ENCODE results near the gene FMNL1. TPM values are rescaled to one million over a fixed set of nuclear protein-coding genes. Genes with fewer than 3 reads are reported as not detected.

Gene FMNL1
- total RNA-seq, 1 donor from 2014 or later: 484 TPM

DNA sequence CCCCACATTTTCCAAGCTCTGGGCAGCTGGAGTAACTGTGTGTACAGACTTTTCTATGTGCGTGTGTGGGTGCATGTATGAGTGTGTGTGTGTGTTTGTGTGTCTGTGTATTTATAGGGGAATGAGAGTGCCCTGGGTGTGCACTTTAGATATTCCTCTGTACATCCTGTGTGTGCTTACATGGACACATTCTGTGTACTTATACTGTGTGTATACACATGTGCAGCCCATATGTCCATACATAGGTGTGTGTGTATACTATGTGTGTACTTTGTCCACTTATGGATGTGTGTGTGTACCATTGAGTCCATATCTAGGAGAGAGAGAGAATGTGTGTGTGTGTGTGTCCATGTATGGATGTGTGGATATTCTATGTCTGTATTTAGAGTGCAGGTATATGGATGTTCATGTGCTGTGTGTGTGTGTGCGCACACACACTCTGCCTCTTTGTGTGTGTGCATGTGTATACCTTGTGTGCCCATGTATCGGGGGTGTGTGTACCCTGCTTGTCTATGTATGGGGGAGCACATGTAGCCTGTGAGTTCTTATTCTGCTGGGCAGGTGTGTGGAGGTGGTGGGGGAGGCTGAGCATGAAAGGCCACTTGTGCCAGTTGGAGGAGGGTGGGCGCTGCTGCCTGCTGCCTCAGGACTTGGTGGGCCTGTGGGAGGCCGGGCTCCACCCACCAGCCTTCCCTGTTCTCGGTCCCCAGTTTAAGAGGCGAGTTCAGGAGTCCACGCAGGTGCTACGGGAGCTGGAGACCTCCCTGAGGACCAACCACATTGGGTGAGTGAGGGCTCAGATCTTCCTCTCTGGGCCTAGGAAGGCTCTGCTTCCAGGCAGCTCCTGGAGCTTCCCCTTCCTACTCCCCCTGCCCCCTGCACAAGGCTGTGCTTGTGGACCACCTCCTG, 11.1 kb downstream of the FMNL1 start:
- intact Hi-C loops (cut with micrococcal nuclease): no loop called here

DNA sequence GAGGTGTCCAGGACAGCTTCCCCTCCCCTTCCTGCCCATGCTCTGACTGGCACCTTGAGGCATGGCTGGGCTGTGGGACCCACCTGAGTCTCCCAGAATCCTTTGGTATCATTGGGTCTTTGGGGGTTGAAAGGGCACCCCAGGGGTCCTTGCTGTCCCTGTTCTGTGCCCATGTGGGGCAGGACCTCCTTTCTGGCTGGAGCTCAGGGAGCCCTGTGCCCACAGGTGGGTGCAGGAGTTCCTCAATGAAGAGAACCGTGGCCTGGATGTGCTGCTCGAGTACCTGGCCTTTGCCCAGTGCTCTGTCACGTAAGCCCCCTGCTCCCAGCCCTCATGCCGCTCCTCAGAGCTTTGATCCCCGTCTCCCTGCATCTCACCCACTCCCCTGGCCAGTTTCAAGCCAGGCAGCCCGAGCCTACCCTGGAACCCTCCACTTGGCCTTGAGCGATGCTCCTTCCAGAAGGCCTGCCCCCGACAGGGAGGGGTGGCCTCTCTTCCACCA, 11.8 kb downstream of the FMNL1 start:
- intact Hi-C loops (cut with micrococcal nuclease): no loop called here

DNA sequence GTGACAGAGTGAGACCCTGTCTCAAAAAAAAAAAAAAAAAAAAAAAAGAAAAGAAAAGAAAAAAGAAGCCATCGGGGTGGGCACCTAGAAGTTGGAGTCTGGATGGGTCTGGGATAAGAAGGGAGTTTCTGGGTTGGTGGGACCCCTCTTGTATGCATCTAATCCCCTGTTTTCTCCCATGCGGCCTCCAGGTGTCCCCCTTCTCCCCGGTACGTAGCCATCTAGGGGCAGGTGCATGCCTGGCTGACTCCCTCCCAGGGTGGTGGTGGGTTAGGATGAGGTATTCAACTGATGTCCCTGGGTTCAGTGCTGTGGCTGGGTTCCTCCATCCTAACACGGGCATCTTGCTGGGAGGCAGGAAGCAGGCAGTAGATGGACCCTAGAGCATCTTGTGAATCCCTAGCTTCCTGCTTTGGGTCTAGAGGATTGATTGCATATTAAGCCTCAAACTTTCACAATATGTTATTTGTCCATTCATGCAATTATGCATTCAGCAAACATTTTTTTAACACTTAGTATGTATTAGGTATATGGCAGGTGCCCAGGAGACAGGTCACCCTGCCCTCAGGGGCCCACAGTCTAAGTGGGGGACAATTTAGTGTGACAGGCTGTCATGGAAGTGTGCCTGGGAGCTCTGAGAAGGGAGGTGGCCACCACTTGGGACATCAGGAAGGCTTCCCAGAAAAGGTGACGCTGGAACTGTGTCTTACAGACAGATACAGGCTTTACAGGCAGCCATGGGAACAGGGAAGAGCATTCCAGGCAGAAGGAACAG, 13.1 kb downstream of the FMNL1 start:
- intact Hi-C loops (cut with micrococcal nuclease): loop anchor here (1.0 kb wide), 5 partner anchors 9 to 150 kb away; partner anchors contain the start of gene ACBD4

DNA sequence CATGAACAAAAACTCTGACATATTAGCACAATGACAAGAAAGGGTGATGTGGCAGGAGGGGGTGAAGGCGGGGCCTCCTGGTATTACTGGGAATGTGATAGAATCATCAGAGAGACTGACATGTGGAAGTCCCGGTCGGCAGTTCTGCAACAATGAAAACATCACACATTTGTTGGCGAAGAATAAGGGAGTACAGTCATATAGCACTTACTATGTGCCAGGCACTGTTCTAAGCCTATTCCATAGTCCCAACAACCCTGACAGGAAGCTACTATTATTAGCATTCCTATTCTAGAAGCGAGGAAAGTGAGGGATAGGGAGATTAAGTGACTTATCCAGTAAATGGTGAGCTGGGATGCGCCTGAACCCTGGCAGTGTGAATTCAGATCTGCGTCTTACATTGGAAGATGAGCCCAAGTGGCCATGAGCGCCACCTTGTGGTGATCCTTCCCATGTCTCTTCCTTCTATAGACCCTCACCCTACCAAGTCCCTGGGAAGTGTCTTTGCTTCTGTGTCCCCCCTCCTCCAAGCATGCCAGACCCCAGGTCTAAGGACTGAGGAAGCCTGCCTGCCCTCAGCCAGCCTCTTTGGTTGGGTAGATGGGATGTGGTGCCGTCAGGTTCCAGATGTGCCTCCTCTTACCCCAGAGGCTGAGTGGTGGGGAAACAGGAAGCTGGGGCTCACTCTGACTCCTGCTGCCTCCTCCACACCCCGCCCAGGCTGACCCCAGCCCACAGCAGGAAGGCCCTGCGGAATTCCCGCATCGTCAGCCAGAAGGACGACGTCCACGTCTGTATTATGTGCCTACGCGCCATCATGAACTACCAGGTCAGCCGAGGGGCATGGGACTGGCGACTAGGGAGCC, 14.0 kb downstream of the FMNL1 start:
- intact Hi-C loops (cut with micrococcal nuclease): loop anchor here (1.0 kb wide), 5 partner anchors 9 to 150 kb away; partner anchors contain the start of gene ACBD4

DNA sequence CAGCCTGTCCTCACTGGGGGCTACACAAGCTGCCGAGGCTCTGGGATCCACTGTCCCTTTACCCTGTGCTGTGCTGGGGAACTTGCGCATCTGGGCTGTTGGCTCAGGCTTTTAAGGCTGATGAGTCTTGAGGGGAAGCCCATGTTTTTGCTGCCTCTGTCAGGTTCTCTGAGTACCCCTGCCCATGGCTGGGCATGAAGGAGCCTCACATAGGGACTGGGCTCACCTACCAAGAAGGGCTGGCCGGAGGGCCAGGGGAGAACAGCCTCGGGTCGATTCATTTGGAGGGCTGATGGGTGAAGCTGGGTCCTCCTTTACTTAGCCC, 14.6 kb downstream of the FMNL1 start:
- intact Hi-C loops (cut with micrococcal nuclease): no loop called here

DNA sequence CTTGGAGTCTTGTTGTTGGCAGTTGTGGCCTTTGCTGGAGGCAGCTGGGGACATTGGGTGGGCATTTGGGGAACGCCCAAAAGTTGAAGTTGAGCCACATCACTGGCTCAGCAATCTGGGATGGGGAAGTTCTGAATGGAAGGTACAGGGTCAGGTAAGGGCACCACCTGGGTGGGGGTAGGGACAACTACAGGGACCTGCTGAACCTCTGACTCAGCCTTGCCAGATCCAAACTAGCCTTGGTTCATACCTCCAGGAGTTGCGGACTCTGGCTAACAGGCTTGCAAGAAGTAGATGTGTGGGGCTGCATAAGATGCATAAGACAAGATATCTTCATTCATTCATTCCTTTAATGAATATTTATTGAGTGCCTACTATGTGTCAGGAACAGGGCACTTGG, 16.0 kb downstream of the FMNL1 start:
- intact Hi-C loops (cut with micrococcal nuclease): no loop called here

DNA sequence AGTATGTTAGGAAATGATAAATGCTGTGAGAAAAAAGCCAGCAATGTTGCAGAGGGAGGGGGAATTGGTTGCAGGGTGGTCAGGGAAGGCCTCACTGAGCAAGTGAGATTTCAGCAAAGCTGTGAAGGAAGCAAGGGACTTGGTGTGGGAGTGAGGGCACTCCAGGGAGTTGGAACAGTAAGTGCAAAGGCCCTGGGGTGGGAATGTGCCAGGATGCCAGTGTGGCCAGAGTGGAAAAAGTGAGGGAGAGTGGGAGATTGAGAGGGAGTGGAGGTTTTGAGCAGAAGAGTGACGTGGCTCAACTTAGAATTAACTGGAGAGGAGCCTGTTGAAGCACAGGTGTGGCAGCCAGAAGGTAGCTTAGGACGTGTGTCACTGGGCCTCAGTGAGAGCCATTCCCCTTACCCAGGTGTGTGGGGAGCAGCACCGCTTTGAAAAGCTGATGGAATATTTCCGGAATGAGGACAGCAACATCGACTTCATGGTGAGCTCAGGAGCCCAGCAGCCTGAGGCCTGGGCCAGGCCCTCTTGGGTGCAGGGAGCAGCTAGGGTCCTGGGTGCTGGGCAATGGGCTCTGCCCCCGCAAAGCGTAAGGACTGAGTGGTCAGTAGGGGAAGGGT, 16.6 kb downstream of the FMNL1 start:
- intact Hi-C loops (cut with micrococcal nuclease): no loop called here

DNA sequence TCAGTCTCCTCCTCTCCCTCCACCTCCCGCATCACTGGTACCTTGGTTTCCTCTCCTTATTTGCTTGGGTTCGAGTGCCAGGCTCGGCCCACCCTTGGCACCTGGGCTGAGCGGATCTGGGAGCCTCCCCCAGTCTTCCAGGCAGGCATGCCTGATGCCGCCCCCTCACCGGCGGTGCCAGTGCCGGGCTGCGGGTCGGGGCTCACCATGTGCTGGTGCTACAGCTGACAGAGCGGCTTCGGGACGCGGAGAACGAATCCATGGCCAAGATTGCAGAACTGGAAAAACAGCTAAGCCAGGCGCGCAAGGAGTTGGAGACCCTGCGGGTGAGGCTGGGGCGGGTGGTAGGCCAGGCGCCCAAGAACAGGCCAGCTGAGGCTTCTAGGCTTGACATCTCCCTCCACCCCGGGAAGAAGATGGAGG, 19.2 kb downstream of the FMNL1 start:
- intact Hi-C loops (cut with micrococcal nuclease): no loop called here

DNA sequence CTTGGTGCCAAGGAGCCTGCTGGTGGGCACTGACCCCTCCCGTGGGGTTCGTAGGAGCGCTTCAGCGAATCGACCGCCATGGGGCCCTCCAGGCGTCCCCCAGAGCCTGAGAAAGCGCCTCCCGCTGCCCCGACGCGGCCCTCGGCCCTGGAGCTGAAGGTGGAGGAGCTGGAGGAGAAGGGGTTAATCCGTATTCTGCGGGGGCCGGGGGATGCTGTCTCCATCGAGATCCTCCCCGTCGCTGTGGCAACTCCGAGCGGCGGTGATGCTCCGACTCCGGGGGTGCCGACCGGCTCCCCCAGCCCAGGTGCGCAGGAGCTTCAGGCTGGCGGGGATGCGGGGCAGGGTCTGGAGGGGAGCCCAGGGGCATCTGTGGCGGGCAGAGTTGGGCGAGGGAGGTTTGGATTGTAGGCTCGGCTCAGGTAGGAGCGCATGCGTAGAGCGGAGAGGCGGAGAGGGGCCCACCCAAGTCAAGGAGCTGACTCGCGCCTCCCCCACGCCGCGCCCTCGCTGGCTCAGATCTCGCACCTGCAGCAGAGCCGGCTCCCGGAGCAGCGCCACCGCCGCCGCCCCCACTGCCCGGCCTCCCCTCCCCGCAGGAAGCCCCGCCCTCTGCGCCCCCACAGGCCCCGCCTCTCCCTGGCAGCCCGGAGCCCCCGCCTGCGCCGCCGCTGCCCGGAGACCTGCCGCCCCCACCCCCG, 19.8 kb downstream of the FMNL1 start:
- intact Hi-C loops (cut with micrococcal nuclease): no loop called here

DNA sequence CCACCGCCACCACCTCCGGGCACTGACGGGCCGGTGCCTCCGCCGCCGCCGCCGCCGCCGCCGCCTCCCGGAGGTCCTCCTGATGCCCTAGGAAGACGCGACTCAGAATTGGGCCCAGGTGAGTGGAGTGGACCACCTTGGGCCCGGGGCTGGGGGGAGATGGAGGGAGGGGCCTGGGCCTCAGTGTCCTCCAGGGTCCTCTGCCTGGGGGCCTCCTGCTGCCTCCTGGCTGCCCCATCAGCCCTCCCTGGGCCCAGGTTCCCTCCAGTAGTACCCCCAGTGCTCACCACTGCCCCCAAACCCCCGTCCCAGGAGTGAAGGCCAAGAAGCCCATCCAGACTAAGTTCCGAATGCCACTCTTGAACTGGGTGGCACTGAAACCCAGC, 20.3 kb downstream of the FMNL1 start:
- intact Hi-C loops (cut with micrococcal nuclease): no loop called here

DNA sequence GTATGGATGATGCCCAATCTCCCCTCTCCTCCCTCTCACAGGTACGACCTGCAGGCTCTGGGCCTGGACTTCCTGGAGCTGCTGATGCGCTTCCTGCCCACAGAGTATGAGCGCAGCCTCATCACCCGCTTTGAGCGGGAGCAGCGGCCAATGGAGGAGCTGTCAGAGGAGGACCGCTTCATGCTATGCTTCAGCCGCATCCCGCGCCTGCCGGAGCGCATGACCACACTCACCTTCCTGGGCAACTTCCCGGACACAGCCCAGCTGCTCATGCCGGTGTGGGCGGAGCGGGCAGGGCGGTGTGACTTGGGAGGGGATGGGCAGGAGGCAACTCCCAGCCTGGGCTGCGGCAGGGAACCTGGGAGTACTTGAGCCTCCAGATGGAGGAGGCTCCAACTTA, 22.1 kb downstream of the FMNL1 start:
- intact Hi-C loops (cut with micrococcal nuclease): no loop called here

DNA sequence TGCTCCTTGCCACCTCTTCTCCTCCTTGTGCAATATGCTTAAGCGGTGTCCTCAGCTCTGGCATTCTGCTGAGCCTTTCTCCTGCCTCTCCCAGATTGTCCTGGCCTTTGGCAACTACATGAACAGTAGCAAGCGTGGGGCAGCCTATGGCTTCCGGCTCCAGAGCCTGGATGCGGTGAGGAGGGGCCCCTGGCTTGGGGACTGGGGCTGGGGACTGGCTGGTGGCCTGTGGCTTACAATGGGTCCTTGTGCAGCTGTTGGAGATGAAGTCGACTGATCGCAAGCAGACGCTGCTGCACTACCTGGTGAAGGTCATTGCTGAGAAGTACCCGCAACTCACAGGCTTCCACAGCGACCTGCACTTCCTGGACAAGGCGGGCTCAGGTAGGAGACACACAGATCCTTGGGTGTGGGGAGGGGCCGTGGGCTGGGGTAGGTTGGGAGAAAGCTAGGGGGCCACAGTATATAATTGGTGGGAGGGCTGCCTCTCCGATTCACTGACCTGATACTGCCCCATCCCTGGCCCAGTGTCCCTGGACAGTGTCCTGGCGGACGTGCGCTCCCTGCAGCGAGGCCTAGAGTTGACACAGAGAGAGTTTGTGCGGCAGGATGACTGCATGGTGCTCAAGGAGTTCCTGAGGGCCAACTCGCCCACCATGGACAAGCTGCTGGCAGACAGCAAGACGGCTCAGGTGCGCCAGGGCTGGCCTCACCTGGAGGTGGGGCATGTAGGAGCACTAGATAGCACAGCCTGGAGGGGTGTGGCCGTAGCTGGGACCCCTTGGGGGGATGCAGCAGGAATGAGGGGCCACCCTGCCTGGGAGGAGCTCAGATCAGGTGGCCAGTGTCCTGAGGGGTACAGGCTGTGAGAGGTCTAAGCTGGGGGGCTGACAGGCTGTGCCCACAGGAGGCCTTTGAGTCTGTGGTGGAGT, 23.3 kb downstream of the FMNL1 start:
- intact Hi-C loops (cut with micrococcal nuclease): no loop called here

DNA sequence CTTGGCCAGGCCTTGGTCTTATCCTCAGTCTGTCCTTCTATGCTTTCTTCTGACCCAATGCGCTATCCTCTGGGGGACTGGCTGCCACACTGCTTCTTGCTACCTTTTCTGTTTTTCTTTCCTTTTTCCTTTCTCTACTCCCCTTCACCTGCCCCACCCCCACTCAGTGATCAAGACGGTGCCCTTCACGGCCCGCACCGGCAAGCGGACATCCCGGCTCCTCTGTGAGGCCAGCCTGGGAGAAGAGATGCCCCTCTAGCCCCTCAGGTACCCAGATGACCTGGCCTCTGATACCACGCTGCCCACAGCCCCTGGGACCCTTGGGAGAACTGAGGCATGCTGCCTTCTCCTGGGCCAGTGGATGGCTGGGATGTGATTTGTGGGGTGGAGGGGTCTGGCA, 24.7 kb downstream of the FMNL1 start:
- intact Hi-C loops (cut with micrococcal nuclease): no loop called here

DNA sequence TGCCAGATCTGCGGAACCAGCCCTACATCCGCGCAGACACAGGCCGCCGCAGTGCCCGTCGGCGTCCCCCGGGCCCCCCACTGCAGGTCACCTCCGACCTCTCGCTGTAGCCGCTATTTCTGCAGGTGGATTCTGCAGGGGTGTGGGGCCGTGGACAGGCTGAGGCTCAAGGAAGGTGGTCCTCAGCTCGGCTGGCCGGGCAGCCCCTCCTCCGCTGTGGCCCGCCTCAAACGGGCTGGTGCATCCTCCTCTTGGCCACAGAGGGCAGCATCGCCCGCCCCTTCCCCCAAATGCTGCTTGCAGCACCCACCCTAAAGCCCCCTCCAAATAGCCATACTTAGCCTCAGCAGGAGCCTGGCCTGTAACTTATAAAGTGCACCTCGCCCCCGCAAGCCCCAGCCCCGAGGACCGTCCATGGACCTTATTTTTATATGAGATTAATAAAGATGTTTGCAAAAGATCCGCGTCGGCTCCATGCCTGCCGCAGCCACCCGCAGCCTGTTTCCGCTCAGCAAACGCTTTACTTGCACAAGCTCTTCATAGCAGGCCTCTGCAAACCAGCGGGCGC, 25.3 kb downstream of the FMNL1 start:
- intact Hi-C loops (cut with micrococcal nuclease): loop anchor here (1.0 kb wide), 11 partner anchors 12 to 186 kb away; partner anchors contain the start of genes ACBD4, HEXIM1, HEXIM2 and MAP3K14

DNA sequence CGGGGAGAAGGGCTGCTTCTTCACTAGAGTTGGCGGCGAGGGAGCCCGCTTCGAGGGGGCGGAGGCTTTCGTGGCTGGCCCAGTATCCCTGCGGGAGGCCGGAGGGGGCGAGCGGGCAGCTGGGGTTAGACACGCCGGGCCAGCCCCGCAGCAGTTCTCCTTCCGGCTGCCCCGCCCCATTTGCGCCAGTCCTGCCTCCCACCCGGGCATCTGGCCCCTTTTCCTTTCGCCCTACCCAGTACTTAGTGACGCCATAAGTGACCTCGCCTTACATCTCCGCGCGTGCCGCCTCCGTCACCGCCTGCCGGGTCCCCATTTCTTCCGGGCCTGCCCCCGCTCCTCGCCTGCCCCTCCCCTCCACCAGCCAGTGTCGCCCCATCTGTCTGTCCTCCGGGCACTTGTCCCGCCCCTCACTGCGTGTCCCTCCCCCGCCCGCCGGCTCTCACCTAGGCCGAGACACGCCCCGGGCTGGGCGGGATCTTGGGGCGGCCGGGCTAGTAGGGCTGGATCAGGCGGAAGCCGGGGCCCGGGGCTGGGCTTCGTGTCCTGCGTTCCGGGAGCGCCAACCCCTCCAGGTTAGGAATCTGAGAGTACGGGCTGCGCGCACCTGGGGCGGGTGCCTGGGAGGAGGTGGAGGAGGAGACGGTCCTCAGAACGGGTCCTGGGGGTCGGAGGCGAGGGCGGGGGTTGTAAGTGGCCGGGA, 25.9 kb downstream of the FMNL1 start:
- intact Hi-C loops (cut with micrococcal nuclease): loop anchor here (1.0 kb wide), 12 partner anchors 12 to 186 kb away; partner anchors contain the start of genes ACBD4, HEXIM1, HEXIM2 and MAP3K14

DNA sequence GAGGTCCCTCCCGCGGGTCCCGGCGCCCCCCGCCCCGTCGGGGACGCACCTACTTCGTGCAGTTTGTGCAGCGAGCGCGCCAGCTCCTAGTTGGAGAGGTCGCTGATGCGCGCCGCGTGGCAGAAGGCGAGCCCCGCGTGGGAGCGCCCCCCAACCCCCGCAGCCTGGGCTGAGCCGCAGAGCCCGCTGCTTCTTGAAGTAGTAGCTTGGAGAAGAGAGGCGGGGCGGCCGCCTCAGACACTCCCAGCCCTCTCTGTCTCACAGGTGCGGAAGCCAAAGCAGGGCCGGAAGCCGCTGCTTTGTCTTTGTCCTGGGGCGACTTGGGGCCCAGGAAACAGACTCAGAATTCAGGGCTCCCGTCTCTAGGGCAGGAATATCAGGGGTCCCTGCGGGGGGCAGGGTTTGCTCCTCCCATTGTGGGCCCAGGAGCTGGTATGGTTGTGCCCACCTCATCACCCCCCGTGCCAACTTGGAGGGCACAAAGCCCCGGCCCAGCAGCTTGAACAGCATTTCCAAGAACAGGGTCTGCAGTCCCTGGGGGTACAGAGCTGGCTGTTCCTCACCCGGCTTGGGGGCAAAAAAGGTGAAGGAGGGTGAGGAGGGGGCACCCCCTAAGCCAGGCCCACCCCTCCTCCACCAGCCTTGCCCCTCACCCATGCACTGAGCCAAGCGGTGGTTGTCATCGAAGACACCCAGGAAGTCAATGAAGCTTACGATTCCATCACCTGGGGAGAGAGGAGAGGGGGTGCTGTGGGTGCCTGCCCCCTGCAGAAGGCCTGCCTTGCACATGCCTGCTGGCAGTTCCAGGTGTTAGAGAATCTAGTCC, 26.7 kb downstream of the FMNL1 start:
- intact Hi-C loops (cut with micrococcal nuclease): loop anchor here (1.0 kb wide), 1 partner anchor 14 kb away; the partner anchor contains the start of gene SPATA32

DNA sequence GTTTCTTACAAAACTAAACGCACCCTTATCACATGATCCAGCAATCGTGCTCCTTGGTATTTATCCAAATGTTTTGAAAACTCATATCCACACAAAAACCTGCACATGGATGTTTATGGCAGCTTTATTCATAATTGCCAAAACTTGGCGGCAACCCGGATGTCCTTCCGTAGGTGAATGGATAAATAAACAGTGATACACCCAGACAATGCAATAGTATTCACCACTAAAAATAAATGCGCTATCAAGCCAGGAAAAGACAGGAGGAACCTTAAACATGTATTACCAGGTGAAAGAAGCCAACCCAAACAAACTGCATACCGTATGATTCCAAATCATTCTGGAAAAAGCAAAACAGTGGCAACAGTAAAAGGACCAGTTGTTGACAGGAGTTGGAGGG, 30.2 kb downstream of the FMNL1 start:
- intact Hi-C loops (cut with micrococcal nuclease): no loop called here

Data from T-helper 1 cell treated with Interleukin-12 subunit alpha and Interleukin-12 subunit beta and Interleukin-4 antibody, amounts not matched to agents 30 ng/mL and 1 ng/mL, for 36 hours (primary cell).